ENCODE measurements around the gene MACROD2. TPM values are rescaled to one million over a fixed set of nuclear protein-coding genes. Genes with fewer than 3 reads are reported as not detected.

Gene MACROD2
- total and polyA plus RNA-seq, 7 donors, result 0.20 to 4.8 (median 0.87) TPM

- no peaks in the 10 kb centered on the region for H3K4me1 ChIP-seq
- peaks cover 0 to 2% (median 0%) of the 10 kb centered on the region in 3 donors for H3K27me3 ChIP-seq (ENCODE audit: insufficient read depth in 3 of 3, low read length in 2 of 3)
- H3K4me3 ChIP-seq, result no peak overlapping the region
- ATAC-seq (no peak), DNase-seq (no peak)
- H3K36me3 ChIP-seq (ENCODE audit: insufficient read depth in 1 of 2, low read depth in 1 of 2), result no peaks in the 10 kb centered on the region
- intact Hi-C loops (cut with DNase I), result no loop called here
- no peak for TF ChIP-seq CTCF (IDR thresholded peaks at IDR 0.05)
- H3K9me3 ChIP-seq, result no peaks in the 10 kb centered on the region
- no peak overlapping the region for H3K27ac ChIP-seq
- 91 to 96% (median 96%) methylated on average over 4 of the region's 4 CpGs for WGBS, 3 donors
Observed at GRCh38 chr20:15611541-15611940, 1616.2 kb downstream of the MACROD2 start.

DNA sequence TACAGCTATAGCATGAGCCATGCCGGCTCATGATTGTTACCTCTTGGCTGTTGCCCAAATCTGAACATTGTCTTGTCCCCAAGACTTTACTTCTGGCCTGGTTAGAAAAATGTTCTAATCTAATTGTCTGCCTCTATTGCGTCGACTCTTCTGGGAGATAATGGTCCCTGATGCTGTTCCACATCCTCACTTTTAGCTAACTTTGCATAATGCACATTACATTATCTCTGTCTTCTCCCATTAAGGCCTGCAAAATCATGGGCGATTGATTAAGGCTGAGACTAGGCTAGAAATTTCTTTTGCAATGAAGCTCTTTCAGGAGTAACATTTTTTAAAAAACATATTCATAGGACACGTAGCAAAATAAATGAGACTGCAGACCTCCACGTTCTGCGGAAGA lies 1616.9 kb downstream of the MACROD2 start:
- Histone ChIP-seq H3K4me1 (no peaks in the 10 kb centered on the region), H3K36me3 (ENCODE audit: insufficient read depth in 1 of 2, low read depth in 1 of 2) (no peaks in the 10 kb centered on the region), H3K27ac (no peak overlapping the region), H3K4me3 (no peak overlapping the region), H3K27me3 (ENCODE audit: insufficient read depth in 3 of 3, low read length in 2 of 3) (peaks cover 0 to 2% (median 0%) of the 10 kb centered on the region in 3 donors), H3K9me3 (no peaks in the 10 kb centered on the region)
- 89 to 91% (median 89%) methylated on average over 7 of the region's 7 CpGs for WGBS, 3 donors
- no peak for DNase-seq
- intact Hi-C loops (cut with DNase I), result no loop called here
- no peak for ATAC-seq
- TF ChIP-seq CTCF (IDR thresholded peaks at IDR 0.05), result no peak

DNA sequence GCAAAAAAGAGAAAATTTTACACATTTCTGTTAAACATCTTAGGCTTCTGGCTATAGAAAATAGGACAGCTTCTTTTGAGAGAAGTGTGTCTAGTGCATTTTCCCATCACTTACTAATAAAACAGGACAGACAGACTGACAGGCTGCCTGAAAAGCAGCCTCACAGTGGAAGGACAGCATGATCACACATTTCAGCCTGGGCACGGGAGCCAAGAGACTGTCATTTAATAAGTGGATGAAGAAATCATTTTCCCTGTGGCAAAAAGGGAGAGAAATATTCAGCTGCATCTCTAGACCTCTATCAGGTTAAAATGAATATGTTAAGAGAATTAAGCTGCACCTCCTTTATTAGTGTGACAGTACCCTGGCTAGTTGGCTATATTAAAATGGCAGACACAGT lies 1617.5 kb downstream of the MACROD2 start:
- Histone ChIP-seq H3K9me3 (no peaks in the 10 kb centered on the region), H3K4me3 (no peak overlapping the region), H3K27me3 (ENCODE audit: insufficient read depth in 3 of 3, low read length in 2 of 3) (peaks cover 0 to 2% (median 0%) of the 10 kb centered on the region in 3 donors), H3K36me3 (ENCODE audit: insufficient read depth in 1 of 2, low read depth in 1 of 2) (no peaks in the 10 kb centered on the region), H3K27ac (no peak overlapping the region), H3K4me1 (no peaks in the 10 kb centered on the region)
- intact Hi-C loops (cut with DNase I), result no loop called here
- no peak for TF ChIP-seq CTCF (IDR thresholded peaks at IDR 0.05)
- no peak for ATAC-seq
- DNase-seq, result no peak
- 63 to 81% (median 73%) methylated on average over 1 of the region's 1 CpG for WGBS, 3 donors

GRCh38 chr20:15613530-15613929 lies 1618.2 kb downstream of the MACROD2 start:
- no peak for ATAC-seq
- Histone ChIP-seq H3K4me1 (no peaks in the 10 kb centered on the region), H3K9me3 (no peaks in the 10 kb centered on the region), H3K27me3 (ENCODE audit: insufficient read depth in 3 of 3, low read length in 2 of 3) (no peaks in the 10 kb centered on the region), H3K27ac (no peak overlapping the region), H3K4me3 (no peak overlapping the region), H3K36me3 (ENCODE audit: insufficient read depth in 1 of 2, low read depth in 1 of 2) (no peaks in the 10 kb centered on the region)
- intact Hi-C loops (cut with DNase I), result no loop called here
- WGBS, 3 donors, result 30 to 35% (median 31%) methylated on average over 4 of the region's 4 CpGs
- no peak for DNase-seq
- no peak for TF ChIP-seq CTCF (IDR thresholded peaks at IDR 0.05)

- Histone ChIP-seq H3K36me3 (ENCODE audit: insufficient read depth in 1 of 2, low read depth in 1 of 2) (no peaks in the 10 kb centered on the region), H3K27me3 (ENCODE audit: insufficient read depth in 3 of 3, low read length in 2 of 3) (no peaks in the 10 kb centered on the region), H3K4me1 (no peaks in the 10 kb centered on the region), H3K27ac (no peak overlapping the region), H3K9me3 (no peaks in the 10 kb centered on the region), H3K4me3 (no peak overlapping the region)
- TF ChIP-seq CTCF (IDR thresholded peaks at IDR 0.05), result no peak
- intact Hi-C loops (cut with DNase I), result no loop called here
- no peak for ATAC-seq
- no peak for DNase-seq
- WGBS, 3 donors, result 69 to 74% (median 70%) methylated on average over 1 of the region's 1 CpG
Observed at GRCh38 chr20:15616626-15617025, 1621.3 kb downstream of the MACROD2 start.

Data from psoas muscle (tissue), 8 donors.